Lung (tissue), 12 donors: Measurements from ENCODE around the gene SLC25A42. TPM values are rescaled to one million over a fixed set of nuclear protein-coding genes. Genes with fewer than 3 reads are reported as not detected.
A peak's percentile ranks its signal among the peaks of the same experiment; 100 is the strongest.

Experiments used
- ATAC-seq: fragments of 200-7000 bp; cut with Tn5 transposase; one replicate; pipeline ENCODE4 v1.9.1; 2020; ENCODE audit warnings: moderate number of reproducible peaks; ENCODE audit not compliant: insufficient read depth, low FRiP score
- DNase-seq, 3 donors: peaks; one replicate each; pipeline ENCODE4 v3.0.0-alpha.2; 2013 to 2017
- H3K27ac ChIP-seq, 2 donors: one replicate each; pipeline ENCODE4 v1.5.1; 2013; ENCODE audit warnings: mild to moderate bottlenecking in 2 of 2, moderate library complexity in 2 of 2, control low read depth in 1 of 2, inconsistent platforms in 1 of 2, low read depth in 1 of 2, low read length in 1 of 2
- H3K27me3 ChIP-seq, 3 donors: one replicate each; pipeline ENCODE4 v1.5.1; 2013; ENCODE audit warnings: low read length in 2 of 3; ENCODE audit not compliant: control insufficient read depth in 3 of 3, insufficient read depth in 3 of 3
- H3K36me3 ChIP-seq, 4 donors: one replicate each; pipeline ENCODE4 v1.5.1; 2013; ENCODE audit warnings: low read length in 4 of 4, mild to moderate bottlenecking in 1 of 4, moderate library complexity in 1 of 4; ENCODE audit not compliant: control insufficient read depth in 4 of 4, insufficient read depth in 4 of 4
- H3K4me1 ChIP-seq, 5 donors: one replicate each; pipeline ENCODE4 v1.5.1; 2013; ENCODE audit warnings: low read length in 5 of 5, mild to moderate bottlenecking in 2 of 5, moderate library complexity in 1 of 5; ENCODE audit not compliant: control insufficient read depth in 5 of 5, insufficient read depth in 5 of 5
- H3K4me3 ChIP-seq: one replicate; pipeline ENCODE4 v1.5.1; 2013; ENCODE audit warnings: mild to moderate bottlenecking, control low read depth, moderate library complexity
- H3K9ac ChIP-seq, 2 donors: one replicate each; pipeline ENCODE4 v1.5.1; 2013; ENCODE audit warnings: low read length in 2 of 2, control low read depth in 1 of 2; ENCODE audit not compliant: insufficient read depth in 1 of 2
- H3K9me3 ChIP-seq, 4 donors: one replicate each; pipeline ENCODE4 v1.5.1; 2013; ENCODE audit warnings: low read length in 3 of 4, mild to moderate bottlenecking in 1 of 4, moderate library complexity in 1 of 4; ENCODE audit not compliant: control insufficient read depth in 4 of 4, insufficient read depth in 3 of 4
- WGBS, 2 donors: extraction: QIAGEN DNeasy Blood & Tissue Kit; methylation state at CpG; one replicate each; pipeline ENCODE4 v1.1.7; 2013; 5-methylcytosine and 5-hydroxymethylcytosine counted together
- polyA plus RNA-seq, 2 donors: library from polyadenylated mRNA; stranded (reverse); fragments of 200-250 nt; gene quantifications; one replicate each; pipeline ENCODE4 v1.2.1, GENCODE V29; 2013
- total RNA-seq, 2 donors: library from RNA; depleted of rRNA in 1 of 2; stranded (reverse); fragments of >200 nt in 1 of 2; gene quantifications; one replicate each; pipeline ENCODE4 v1.2.1, GENCODE V29; 2014 to 2021
- TF ChIP-seq, protein P1 (sequence below): IDR thresholded peaks from 2 replicates; pipeline ENCODE4 v1.5.1; 2012; ENCODE audit warnings: mild to moderate bottlenecking; ENCODE audit errors: control extremely low read depth, extremely low read depth
- donor health status: control.
- donor health status: control.
- donor health status: Bipolar disorder and iron deficiency.
- donor health status: healthy.
- donor health status: DM: yes; HTN: yes; CAD: no.

SLC25A42 gene
- total and polyA plus RNA-seq, 4 donors, result 5.8 to 10.1 (median 7.0) TPM

DNA sequence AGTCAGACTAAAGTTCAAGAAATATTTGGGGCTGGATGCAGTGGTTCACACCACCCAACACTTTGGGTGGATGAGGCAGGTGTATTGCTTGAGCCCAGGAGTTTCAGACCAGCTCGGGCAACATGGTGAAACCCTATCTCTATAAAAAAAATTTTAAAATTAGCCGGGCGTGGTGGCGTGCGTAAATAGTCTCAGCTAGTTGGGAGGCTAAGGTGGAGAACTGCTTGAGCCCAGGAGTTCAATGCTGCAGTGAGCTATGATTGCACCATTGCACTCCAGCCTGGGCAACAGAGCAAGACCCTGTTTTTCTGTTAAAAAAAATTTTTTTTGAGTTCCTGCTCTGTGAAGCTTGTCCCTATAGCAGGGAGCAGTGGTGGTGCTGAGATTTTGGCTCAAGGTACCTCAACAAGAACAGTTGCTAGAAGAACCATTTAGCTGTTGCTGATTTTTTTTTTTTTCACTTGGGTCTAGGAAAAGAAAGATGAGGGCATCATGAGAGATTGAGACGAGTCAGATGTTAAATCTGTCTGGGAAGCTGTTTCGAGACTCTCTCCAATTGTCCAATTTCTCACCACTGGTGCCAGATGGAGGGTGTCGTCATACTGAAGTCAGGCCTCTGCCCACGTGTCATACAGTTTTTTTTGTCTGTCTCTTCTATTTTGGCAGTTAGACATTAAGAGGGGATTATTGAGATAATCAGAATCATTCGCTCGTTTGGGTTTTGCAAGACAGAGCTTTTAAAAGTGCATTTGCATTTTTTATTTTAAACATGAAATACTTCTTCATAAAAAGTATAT, 3.7 kb downstream of the SLC25A42 start:
- H3K9ac ChIP-seq, result no peak overlapping the region

DNA sequence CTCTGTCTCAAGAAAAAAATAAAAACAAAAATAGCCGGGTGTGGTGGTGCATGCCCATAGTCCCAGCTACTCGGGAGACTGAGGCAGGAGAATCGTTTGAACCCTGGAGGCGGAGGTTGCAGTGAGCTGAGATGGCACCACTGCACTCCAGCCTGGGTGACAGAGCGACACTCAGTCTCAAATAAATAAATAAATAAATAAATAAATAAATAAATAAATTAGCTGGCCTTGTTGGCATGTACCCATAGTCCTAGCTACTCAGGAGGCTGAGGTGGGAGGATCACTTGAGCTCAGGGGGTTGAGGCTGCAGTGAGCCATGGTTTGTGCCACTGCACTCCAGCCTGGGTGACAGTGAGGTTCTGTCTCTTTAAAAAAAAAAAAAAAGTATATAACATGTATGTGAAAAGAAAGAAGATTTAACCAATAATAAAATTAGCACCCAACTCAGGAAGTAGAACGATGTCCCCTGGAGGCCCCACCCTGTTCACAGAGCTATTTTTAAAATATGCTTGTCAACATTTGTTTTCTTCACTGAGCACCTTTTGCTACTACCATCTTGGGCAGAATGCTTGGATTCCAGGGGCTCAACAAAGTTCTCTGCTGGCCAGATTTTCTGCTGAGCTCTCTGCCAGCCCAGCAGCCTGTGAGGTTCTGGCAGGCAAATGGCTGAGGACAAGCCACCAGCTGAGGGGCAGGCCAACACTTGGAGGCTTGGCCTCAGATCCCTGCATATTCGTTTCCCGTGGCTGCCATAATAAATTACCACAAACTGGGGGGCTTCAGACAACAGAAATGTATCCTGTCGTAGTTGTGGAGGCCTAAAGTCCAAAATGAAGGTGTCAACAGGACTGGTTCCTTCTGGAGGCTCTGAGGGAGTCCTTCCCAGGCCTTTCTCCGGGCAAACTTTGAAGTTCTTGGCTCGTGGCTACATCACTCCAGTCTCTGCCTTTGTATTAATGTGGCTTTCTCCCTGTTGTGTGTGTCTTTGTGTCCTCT, 5.2 kb downstream of the SLC25A42 start:
- peaks cover 0 to 3% (median 0%) of the 10 kb centered on the region in 4 donors for H3K36me3 ChIP-seq
- DNase-seq (peak; percentile 41 to 77 (median 71)), ATAC-seq (no peak)
- no peak overlapping the region for H3K4me3 ChIP-seq
- H3K9me3 ChIP-seq, result no peaks in the 10 kb centered on the region
- H3K27ac ChIP-seq, result peak overlapping the region in 1 of 2 donors; percentile 29
- TF ChIP-seq, protein P1, sequence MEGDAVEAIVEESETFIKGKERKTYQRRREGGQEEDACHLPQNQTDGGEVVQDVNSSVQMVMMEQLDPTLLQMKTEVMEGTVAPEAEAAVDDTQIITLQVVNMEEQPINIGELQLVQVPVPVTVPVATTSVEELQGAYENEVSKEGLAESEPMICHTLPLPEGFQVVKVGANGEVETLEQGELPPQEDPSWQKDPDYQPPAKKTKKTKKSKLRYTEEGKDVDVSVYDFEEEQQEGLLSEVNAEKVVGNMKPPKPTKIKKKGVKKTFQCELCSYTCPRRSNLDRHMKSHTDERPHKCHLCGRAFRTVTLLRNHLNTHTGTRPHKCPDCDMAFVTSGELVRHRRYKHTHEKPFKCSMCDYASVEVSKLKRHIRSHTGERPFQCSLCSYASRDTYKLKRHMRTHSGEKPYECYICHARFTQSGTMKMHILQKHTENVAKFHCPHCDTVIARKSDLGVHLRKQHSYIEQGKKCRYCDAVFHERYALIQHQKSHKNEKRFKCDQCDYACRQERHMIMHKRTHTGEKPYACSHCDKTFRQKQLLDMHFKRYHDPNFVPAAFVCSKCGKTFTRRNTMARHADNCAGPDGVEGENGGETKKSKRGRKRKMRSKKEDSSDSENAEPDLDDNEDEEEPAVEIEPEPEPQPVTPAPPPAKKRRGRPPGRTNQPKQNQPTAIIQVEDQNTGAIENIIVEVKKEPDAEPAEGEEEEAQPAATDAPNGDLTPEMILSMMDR, result no peak
- peaks cover 0 to 21% (median 16%) of the 10 kb centered on the region in 5 donors for H3K4me1 ChIP-seq
- 79 to 81% methylated on average over 11 of the region's 11 CpGs for WGBS, 2 donors
- H3K9ac ChIP-seq, result no peak overlapping the region
- no peaks in the 10 kb centered on the region for H3K27me3 ChIP-seq

More for the DNA sequence above, 3.7 kb downstream of the SLC25A42 start:
- WGBS, 2 donors, result 72 to 83% methylated on average over 11 of the region's 11 CpGs
- no peaks in the 10 kb centered on the region for H3K27me3 ChIP-seq
- H3K4me1 ChIP-seq, result peaks cover 2 to 21% (median 16%) of the 10 kb centered on the region in 5 donors
- H3K27ac ChIP-seq, result no peak overlapping the region
- ATAC-seq (no peak), DNase-seq (peak in 2 of 3 donors; percentile 17 to 36)
- H3K36me3 ChIP-seq, result peaks cover 0 to 3% (median 0%) of the 10 kb centered on the region in 4 donors
- TF ChIP-seq, protein P1, result no peak
- H3K4me3 ChIP-seq, result no peak overlapping the region
- no peaks in the 10 kb centered on the region for H3K9me3 ChIP-seq

DNA sequence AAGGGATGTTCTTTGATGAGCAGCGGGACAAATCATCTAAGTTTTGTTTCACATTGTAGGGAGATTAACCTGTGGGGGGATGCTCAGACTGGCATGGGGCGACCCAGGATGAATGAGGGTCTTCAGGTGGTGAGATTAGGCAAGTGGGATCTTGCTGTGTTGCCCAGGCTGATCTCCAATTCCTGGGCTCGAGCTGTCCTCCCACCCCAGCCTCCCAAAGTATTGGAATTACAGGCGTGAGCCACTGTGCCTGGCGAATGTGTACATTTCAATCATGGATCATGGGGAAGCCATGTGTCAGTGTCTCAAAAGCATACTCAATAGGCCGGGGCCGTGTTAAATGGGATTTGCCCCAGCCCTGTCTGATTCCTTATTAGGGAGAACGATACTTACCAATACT, 8.1 kb downstream of the SLC25A42 start:
- Histone ChIP-seq H3K36me3 (peaks cover 0 to 7% (median 2%) of the 10 kb centered on the region in 4 donors), H3K27ac (no peak overlapping the region), H3K4me1 (peaks cover 0 to 8% (median 7%) of the 10 kb centered on the region in 5 donors), H3K9me3 (no peaks in the 10 kb centered on the region), H3K27me3 (no peaks in the 10 kb centered on the region), H3K9ac (no peak overlapping the region), H3K4me3 (no peak overlapping the region)
- ATAC-seq, result no peak
- DNase-seq, result no peak
- TF ChIP-seq, protein P1, result no peak
- WGBS, 2 donors, result 90 to 93% methylated on average over 8 of the region's 8 CpGs
